ENCODE measurements around the gene TMPRSS2.

TMPRSS2 gene

DNA sequence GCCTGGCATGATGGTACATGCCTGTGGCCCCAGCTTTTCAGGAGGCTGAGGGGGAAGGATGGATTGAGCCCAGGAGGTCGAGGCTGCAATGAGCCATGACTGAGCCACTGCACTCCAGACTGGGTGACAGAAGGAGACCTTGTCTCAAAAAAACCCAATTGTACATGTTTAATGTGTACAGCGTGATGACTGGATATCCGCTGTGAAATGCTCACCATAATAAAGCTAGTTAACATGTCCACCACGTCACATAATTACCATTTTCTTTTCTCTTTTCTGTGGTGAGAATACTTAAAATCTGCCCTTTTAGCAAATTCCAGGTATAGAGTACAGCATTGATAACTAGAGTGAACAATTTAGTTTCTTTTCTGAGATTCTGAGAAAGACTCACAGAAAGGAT is 24.0 kb downstream of the TMPRSS2 start:
- Histone ChIP-seq H3K36me3 (ENCODE audit: insufficient read depth, low read length) (no peaks in the 10 kb centered on the region), H3F3A (ENCODE audit: insufficient read depth, low read length) (no peaks in the 10 kb centered on the region), H3K9me2 (ENCODE audit: low read depth, low read length) (no peaks in the 10 kb centered on the region), H3K27ac (ENCODE audit: low read depth, low read length, poor library complexity, severe bottlenecking) (no peak overlapping the region), H3K4me1 (ENCODE audit: insufficient read depth, low read length, severe bottlenecking) (no peaks in the 10 kb centered on the region), H3K79me2 (ENCODE audit: insufficient read depth, low read length) (no peaks in the 10 kb centered on the region), H3K27me3 (ENCODE audit: insufficient read depth, low read length) (peaks cover 6% of the 10 kb centered on the region), H2AFZ (ENCODE audit: low read length) (no peak overlapping the region), H3K4me2 (ENCODE audit: low read length) (no peak overlapping the region), H3K4me3 (ENCODE audit: low read depth, low read length, poor library complexity, severe bottlenecking) (no peak overlapping the region), H4K20me1 (ENCODE audit: insufficient read depth, low read length) (no peaks in the 10 kb centered on the region), H3K9ac (ENCODE audit: low read length) (no peak overlapping the region), H3K9me3 (ENCODE audit: low read length) (no peaks in the 10 kb centered on the region)
- TF ChIP-seq, protein P1, sequence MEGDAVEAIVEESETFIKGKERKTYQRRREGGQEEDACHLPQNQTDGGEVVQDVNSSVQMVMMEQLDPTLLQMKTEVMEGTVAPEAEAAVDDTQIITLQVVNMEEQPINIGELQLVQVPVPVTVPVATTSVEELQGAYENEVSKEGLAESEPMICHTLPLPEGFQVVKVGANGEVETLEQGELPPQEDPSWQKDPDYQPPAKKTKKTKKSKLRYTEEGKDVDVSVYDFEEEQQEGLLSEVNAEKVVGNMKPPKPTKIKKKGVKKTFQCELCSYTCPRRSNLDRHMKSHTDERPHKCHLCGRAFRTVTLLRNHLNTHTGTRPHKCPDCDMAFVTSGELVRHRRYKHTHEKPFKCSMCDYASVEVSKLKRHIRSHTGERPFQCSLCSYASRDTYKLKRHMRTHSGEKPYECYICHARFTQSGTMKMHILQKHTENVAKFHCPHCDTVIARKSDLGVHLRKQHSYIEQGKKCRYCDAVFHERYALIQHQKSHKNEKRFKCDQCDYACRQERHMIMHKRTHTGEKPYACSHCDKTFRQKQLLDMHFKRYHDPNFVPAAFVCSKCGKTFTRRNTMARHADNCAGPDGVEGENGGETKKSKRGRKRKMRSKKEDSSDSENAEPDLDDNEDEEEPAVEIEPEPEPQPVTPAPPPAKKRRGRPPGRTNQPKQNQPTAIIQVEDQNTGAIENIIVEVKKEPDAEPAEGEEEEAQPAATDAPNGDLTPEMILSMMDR (IDR thresholded peaks at IDR 0.05; ENCODE audit: low read length), result no peak
- TF ChIP-seq EZH2 (IDR thresholded peaks at IDR 0.05; ENCODE audit: borderline replicate concordance, low read length), result no peak

- no peaks in the 10 kb centered on the region for H4K20me1 ChIP-seq (ENCODE audit: insufficient read depth, low read length)
- H3K27ac ChIP-seq (ENCODE audit: low read depth, low read length, poor library complexity, severe bottlenecking), result no peak overlapping the region
- H3K9me3 ChIP-seq (ENCODE audit: low read length), result no peaks in the 10 kb centered on the region
- H3F3A ChIP-seq (ENCODE audit: insufficient read depth, low read length), result no peaks in the 10 kb centered on the region
- H3K9me2 ChIP-seq (ENCODE audit: low read depth, low read length), result no peaks in the 10 kb centered on the region
- no peak overlapping the region for H3K4me2 ChIP-seq (ENCODE audit: low read length)
- H2AFZ ChIP-seq (ENCODE audit: low read length), result no peak overlapping the region
- H3K27me3 ChIP-seq (ENCODE audit: insufficient read depth, low read length), result peaks cover 6% of the 10 kb centered on the region
- no peaks in the 10 kb centered on the region for H3K36me3 ChIP-seq (ENCODE audit: insufficient read depth, low read length)
- no peak overlapping the region for H3K4me3 ChIP-seq (ENCODE audit: low read depth, low read length, poor library complexity, severe bottlenecking)
- H3K4me1 ChIP-seq (ENCODE audit: insufficient read depth, low read length, severe bottlenecking), result no peaks in the 10 kb centered on the region
- H3K79me2 ChIP-seq (ENCODE audit: insufficient read depth, low read length), result no peaks in the 10 kb centered on the region
- no peak overlapping the region for H3K9ac ChIP-seq (ENCODE audit: low read length)
- TF ChIP-seq EZH2 (IDR thresholded peaks at IDR 0.05; ENCODE audit: borderline replicate concordance, low read length), result no peak
- TF ChIP-seq, protein P1 (IDR thresholded peaks at IDR 0.05; ENCODE audit: low read length), result no peak
These were observed 24.5 kb downstream of the TMPRSS2 start for GRCh38 chr21:41483415-41483814.

GRCh38 chr21:41482980-41483379 is 25.0 kb downstream of the TMPRSS2 start:
- no peaks in the 10 kb centered on the region for H3F3A ChIP-seq (ENCODE audit: insufficient read depth, low read length)
- TF ChIP-seq EZH2 (IDR thresholded peaks at IDR 0.05; ENCODE audit: borderline replicate concordance, low read length), result no peak
- TF ChIP-seq, protein P1 (IDR thresholded peaks at IDR 0.05; ENCODE audit: low read length), result no peak

More at GRCh38 chr21:41482980-41483379, 25.0 kb downstream of the TMPRSS2 start:
- no peaks in the 10 kb centered on the region for H3K9me2 ChIP-seq (ENCODE audit: low read depth, low read length)
- H3K9me3 ChIP-seq (ENCODE audit: low read length), result no peaks in the 10 kb centered on the region
- H3K36me3 ChIP-seq (ENCODE audit: insufficient read depth, low read length), result no peaks in the 10 kb centered on the region
- no peak overlapping the region for H2AFZ ChIP-seq (ENCODE audit: low read length)
- no peak overlapping the region for H3K9ac ChIP-seq (ENCODE audit: low read length)
- no peak overlapping the region for H3K27ac ChIP-seq (ENCODE audit: low read depth, low read length, poor library complexity, severe bottlenecking)
- no peaks in the 10 kb centered on the region for H4K20me1 ChIP-seq (ENCODE audit: insufficient read depth, low read length)
- H3K79me2 ChIP-seq (ENCODE audit: insufficient read depth, low read length), result no peaks in the 10 kb centered on the region
- no peaks in the 10 kb centered on the region for H3K4me1 ChIP-seq (ENCODE audit: insufficient read depth, low read length, severe bottlenecking)
- H3K27me3 ChIP-seq (ENCODE audit: insufficient read depth, low read length), result peaks cover 6% of the 10 kb centered on the region
- H3K4me2 ChIP-seq (ENCODE audit: low read length), result no peak overlapping the region
- no peak overlapping the region for H3K4me3 ChIP-seq (ENCODE audit: low read depth, low read length, poor library complexity, severe bottlenecking)
